ENCODE measurements around the gene WDFY2. TPM values are rescaled to one million over a fixed set of nuclear protein-coding genes. Genes with fewer than 3 reads are reported as not detected.
A peak's percentile ranks its signal among the peaks of the same experiment; 100 is the strongest.

WDFY2 gene
- total and polyA plus RNA-seq, 10 of the 15 experiments (the other 5 are each of a cell fraction or from before 2014, with no cell fraction given) = 2.1 to 13.0 (median 8.1) TPM

DNA sequence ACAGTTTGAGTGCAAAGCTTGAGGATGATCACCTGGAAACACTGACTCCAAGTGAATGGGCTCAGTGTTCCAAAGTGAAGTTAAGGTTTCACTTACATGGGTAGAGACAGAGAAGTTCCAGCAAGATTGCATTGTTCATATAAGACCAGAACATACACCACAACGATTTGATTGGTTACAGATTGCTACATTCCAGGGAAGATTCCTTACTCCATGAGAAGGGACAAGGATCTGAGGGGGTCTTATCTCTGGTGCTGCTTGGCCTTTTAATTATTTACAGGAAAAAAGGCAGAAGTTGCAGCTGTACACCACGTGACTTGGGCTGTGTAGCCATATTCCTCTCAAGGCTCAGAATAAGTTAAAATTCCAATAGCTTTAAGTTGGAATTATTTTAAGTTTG is 12.3 kb downstream of the WDFY2 start:
- in situ Hi-C loops (cut with MboI) (no loop called here), intact Hi-C loops (cut with micrococcal nuclease; ENCODE audit: unreplicated experiment) (no loop called here)
- Histone ChIP-seq H3K79me2 (ENCODE audit: control insufficient read depth, insufficient read depth, low read length) (peaks cover 19% of the 10 kb centered on the region), H3K9ac (ENCODE audit: control insufficient read depth, insufficient read depth, low read length) (no peak overlapping the region), H3K9me3 (replicated peaks; ENCODE audit: control insufficient read depth, insufficient read depth, low read length) (no peaks in the 10 kb centered on the region), H3K4me3 (no peak overlapping the region), H2AFZ (ENCODE audit: control insufficient read depth, low read depth, low read length) (no peak overlapping the region), H3K4me2 (ENCODE audit: control insufficient read depth, insufficient read depth) (no peak overlapping the region), H4K20me1 (ENCODE audit: control insufficient read depth, insufficient read depth) (no peaks in the 10 kb centered on the region), H3K36me3 (ENCODE audit: control insufficient read depth in 2 of 2, insufficient read depth in 2 of 2, low read length in 1 of 2) (no peaks in the 10 kb centered on the region), H3K27me3 (replicated peaks in 1 of 2; ENCODE audit: control insufficient read depth in 2 of 2, insufficient read depth in 2 of 2, low read length in 1 of 2) (no peaks in the 10 kb centered on the region), H3K27ac (ENCODE audit: control insufficient read depth, insufficient read depth) (no peak overlapping the region), H3K4me1 (ENCODE audit: control insufficient read depth, insufficient read depth, low read length) (no peaks in the 10 kb centered on the region)
- no peak for DNase-seq (ENCODE audit: low read depth, low spot score)
- BruUV-seq (replicated peaks) = no TSS peak
- ChIA-PET RAD21 (ENCODE audit: unreplicated experiment) (interaction anchor here (1.9 to 2.4 kb wide), 2 partner anchors 10 to 16 kb away, joined by 8 to 10 read pairs; no protein-coding TSS in a partner anchor), POLR2A (interaction anchor here (1.3 to 2.8 kb wide), 2 partner anchors 11 to 17 kb away, joined by 5 to 16 read pairs; no protein-coding TSS in a partner anchor), CTCF (interaction anchor here (0.9 to 2.5 kb wide), 4 partner anchors 11 to 310 kb away, joined by 3 to 9 read pairs (median 4); no protein-coding TSS in a partner anchor), SMC1A (ENCODE audit: uncharacterized antibody, unreplicated experiment) (interaction anchor here (0.5 to 2.2 kb wide), 8 partner anchors 9 to 199 kb away, joined by 3 to 20 read pairs (median 4); partner anchors contain the start of gene INTS6)
- FAIRE-seq = no peak
- TF ChIP-seq NFYB (IDR thresholded peaks at IDR 0.05; ENCODE audit: insufficient read depth, low read depth, low read length) = 0 out of 2 replicates have a peak, but pooled peaks have one; percentile 20
- TF ChIP-seq, protein P1, sequence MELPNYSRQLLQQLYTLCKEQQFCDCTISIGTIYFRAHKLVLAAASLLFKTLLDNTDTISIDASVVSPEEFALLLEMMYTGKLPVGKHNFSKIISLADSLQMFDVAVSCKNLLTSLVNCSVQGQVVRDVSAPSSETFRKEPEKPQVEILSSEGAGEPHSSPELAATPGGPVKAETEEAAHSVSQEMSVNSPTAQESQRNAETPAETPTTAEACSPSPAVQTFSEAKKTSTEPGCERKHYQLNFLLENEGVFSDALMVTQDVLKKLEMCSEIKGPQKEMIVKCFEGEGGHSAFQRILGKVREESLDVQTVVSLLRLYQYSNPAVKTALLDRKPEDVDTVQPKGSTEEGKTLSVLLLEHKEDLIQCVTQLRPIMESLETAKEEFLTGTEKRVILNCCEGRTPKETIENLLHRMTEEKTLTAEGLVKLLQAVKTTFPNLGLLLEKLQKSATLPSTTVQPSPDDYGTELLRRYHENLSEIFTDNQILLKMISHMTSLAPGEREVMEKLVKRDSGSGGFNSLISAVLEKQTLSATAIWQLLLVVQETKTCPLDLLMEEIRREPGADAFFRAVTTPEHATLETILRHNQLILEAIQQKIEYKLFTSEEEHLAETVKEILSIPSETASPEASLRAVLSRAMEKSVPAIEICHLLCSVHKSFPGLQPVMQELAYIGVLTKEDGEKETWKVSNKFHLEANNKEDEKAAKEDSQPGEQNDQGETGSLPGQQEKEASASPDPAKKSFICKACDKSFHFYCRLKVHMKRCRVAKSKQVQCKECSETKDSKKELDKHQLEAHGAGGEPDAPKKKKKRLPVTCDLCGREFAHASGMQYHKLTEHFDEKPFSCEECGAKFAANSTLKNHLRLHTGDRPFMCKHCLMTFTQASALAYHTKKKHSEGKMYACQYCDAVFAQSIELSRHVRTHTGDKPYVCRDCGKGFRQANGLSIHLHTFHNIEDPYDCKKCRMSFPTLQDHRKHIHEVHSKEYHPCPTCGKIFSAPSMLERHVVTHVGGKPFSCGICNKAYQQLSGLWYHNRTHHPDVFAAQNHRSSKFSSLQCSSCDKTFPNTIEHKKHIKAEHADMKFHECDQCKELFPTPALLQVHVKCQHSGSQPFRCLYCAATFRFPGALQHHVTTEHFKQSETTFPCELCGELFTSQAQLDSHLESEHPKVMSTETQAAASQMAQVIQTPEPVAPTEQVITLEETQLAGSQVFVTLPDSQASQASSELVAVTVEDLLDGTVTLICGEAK (IDR thresholded peaks at IDR 0.05; ENCODE audit: borderline replicate concordance) = no peak
- WGBS (ENCODE audit: insufficient coverage, insufficient replicate concordance, low lambda C conversion rate, missing lambda C conversion rate) = 73% methylated on average over 2 of the region's 2 CpGs
- no peak for ATAC-seq

All from GM12878 (cell line).